CD4-positive, alpha-beta T cell treated with Interleukin-17A for 1 hour (primary cell): ENCODE data around the gene RAB8B.
"Not testable (repeated sequence)": the region's sequence is repeated elsewhere in the genome, so short reads cannot be mapped to it uniquely, and the experiment has no call there.

Experiments
- DNase-seq: peaks from one replicate; pipeline ENCODE4 v3.0.0-alpha.2; 2020

RAB8B gene

DNA sequence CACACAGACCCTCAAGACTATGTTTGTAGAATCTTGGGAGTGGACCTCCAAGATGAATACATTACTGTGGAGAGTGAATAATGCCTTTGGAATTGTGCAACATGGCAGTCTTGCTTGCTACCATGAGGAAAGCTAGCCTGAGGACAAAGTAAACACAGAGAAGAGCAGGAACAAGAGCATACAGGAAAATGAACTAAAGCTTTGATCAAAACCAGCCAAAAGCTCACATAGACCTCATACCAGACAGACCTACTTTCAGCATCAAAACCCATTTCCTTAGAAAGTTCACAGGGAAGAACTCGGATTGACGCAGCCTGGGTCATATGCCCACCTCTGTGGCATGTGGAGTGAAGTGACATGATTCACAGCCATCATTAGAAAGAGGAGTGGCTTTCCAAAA is 3.3 kb upstream of the RAB8B start:
- no peak for DNase-seq

GRCh38 chr15:63187589-63188226 is 1.7 kb upstream of the RAB8B start:
- DNase-seq: no peak

- DNase-seq: no peak
These were observed 1.0 kb upstream of the RAB8B start for GRCh38 chr15:63188247-63188925.

- DNase-seq: peak; percentile 43
These were observed 749 bp downstream of the RAB8B start for GRCh38 chr15:63189941-63190768.

DNA sequence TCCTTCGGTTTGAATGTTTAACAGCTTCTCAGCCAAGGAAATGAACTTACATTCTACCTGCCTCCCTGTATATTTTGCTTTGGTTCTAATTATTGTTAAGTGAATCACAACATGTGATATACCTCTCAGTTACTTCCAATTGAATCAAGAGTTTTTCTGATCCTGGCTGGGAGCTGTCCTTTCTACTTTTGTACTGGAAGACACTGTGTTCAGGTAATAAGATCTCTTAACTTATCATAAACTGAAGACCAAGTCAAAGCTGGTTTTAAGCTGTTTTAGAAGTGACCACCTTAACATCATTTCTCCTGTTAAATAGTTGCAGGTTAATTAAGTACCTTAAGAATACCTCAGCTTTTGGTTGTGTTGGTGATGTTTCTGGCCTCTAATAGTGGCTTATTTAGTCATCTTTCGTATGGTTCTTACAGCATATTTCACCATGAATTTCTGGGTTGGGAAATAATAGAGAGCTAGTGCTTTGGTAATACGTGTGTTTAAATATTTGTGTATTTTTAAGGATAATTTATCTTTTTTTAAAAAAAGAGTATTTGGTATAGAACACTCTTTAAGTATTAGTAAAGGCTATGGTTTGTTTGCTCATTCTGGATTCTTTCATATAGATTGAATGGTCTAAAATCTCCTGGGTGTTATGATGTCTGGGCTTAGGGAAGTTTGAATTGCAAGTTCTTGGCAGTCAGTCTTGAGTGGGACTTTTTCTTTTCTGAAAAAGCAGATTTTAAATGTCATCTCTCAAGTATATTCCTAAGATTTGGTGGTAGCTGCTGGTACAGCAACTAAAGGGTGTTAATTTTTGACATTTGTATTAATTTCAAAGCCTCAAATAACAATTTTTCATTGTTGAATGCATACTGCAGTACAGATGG is 1.6 kb downstream of the RAB8B start:
- DNase-seq: no peak

GRCh38 chr15:63191895-63192618 is 2.7 kb downstream of the RAB8B start:
- DNase-seq: peak; percentile 93

DNA sequence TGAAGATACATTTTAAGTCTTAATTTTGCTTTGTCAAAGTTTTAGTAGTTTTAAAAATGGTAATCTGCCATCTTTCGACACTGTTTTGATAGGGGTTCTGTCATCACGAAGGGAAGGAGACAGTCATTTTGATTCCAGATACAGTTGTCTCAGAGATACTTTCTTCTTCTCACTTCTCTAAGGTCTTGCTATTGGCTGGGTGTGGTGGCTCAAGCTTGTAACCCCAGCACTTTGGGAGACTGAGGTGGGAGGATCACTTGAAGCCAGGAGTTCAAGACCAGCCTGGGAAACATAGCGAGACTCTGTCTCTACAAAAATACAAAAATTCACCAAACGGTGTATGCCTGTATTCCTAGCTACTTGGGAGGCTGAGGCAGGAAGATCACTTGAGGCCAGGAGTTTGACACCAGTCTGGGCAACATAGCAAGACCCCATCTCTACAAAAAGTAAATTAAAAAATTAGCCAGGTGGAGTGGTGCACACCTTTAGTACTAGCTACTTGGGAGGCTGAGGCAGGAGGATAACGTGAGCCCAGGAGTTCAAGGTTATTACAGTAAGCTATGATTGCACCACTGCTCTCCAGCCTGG is 3.3 kb downstream of the RAB8B start:
- DNase-seq: no peak

DNA sequence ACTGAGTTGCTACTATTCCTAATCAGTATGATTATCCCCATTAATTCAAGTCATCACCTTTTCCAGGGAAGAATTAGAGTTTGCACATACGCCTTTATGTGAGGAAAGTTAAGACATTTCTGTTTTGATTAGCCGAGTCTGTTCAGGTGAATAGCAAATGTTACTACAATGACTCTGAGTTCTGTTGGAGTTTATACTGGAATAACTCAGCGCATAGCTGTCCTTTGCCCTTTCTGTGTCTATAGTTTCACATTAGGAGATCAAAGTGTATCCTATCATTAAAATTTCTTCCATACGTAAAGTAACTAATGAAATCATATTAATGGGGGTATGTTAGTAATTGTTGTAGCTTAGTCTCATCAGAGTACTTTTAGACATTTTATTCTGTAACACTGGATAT is 4.9 kb downstream of the RAB8B start:
- no peak for DNase-seq

- DNase-seq: no peak
These were observed 5.6 kb downstream of the RAB8B start for GRCh38 chr15:63194880-63195568.

- no peak for DNase-seq
These were observed 6.2 kb downstream of the RAB8B start for GRCh38 chr15:63195569-63196015.

DNA sequence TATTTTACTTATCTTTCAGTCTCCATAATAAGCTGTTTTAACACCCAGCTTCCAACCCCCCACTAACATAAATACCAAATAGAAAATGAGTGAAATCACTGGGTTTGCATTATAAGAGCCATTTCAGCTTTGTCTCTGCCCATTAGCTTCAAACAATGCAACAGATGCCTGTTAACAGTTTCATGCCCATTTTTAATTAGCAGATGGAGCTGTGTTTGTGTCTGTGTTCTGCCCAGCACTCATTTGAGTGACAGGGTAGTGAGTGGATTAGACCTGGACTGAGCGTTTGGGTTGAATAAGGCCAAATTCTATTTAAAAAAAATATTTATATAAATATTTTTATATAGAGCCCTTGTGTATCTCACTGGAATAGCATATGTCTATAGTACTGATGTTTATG is 7.4 kb downstream of the RAB8B start:
- DNase-seq: no peak

- DNase-seq: no peak
These were observed 8.2 kb downstream of the RAB8B start for GRCh38 chr15:63197626-63198025.

- no peak for DNase-seq
These were observed 9.2 kb downstream of the RAB8B start for GRCh38 chr15:63198371-63199250.

- no peak for DNase-seq
These were observed 11.3 kb downstream of the RAB8B start for GRCh38 chr15:63200464-63201249.

DNA sequence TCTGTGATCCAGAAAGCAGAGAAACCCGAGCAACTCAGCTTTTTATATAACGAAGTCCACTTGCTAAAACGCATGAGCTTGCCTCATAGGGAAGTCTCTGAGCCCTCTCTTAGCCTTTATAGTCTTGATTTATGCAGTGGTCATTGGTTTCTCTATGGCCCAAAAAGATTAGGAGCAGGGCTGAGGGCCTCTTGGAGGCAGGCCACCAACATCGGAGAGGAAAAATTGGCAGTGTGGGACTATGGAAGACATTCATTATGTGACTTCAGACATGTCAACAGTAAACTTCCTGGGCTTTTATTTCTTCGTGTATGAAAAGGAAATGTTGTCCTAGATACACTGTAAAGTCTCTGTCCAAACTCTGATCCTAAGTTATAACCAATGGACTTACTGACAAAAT is 13.5 kb downstream of the RAB8B start:
- DNase-seq: no peak

- peak; percentile 65 for DNase-seq
These were observed 14.2 kb downstream of the RAB8B start for GRCh38 chr15:63203451-63204090.

- no peak for DNase-seq
These were observed 16.7 kb downstream of the RAB8B start for GRCh38 chr15:63206079-63206478.

- DNase-seq: not testable (repeated sequence)
These were observed 19.4 kb downstream of the RAB8B start for GRCh38 chr15:63208824-63209223.
